Measurements from ENCODE around the gene BST2.
"Not testable (repeated sequence)": the region's sequence is repeated elsewhere in the genome, so short reads cannot be mapped to it uniquely, and the experiment has no call there.

BST2 gene

GRCh38 chr19:17389957-17390664 is 15.3 kb downstream of the BST2 start:
- DNase-seq (ENCODE audit: low spot score), result no peak

GRCh38 chr19:17389288-17389687 is 16.1 kb downstream of the BST2 start:
- DNase-seq (ENCODE audit: low spot score), result no peak

GRCh38 chr19:17385878-17386611 is 19.4 kb downstream of the BST2 start:
- no peak for DNase-seq (ENCODE audit: low spot score)

- no peak for DNase-seq (ENCODE audit: low spot score)
These were observed 24.8 kb downstream of the BST2 start for GRCh38 chr19:17380426-17381138.

GRCh38 chr19:17379221-17379631 is 26.2 kb downstream of the BST2 start:
- no peak for DNase-seq (ENCODE audit: low spot score)

GRCh38 chr19:17378271-17378670 is 27.2 kb downstream of the BST2 start:
- DNase-seq (ENCODE audit: low spot score), result no peak

GRCh38 chr19:17376935-17377600 is 28.4 kb downstream of the BST2 start, which contains the start of gene PLVAP:
Gene PLVAP (minus strand): TSS chr19:17377342. CDS start chr19:17377288, 54 bp downstream.
- no peak for DNase-seq (ENCODE audit: low spot score)

GRCh38 chr19:17370026-17370587 is 35.3 kb downstream of the BST2 start:
- DNase-seq (ENCODE audit: low spot score), result peak; percentile 82

GRCh38 chr19:17365361-17365760 is 40.1 kb downstream of the BST2 start:
- DNase-seq (ENCODE audit: low spot score), result no peak

- not testable (repeated sequence) for DNase-seq (ENCODE audit: low spot score)
These were observed 41.4 kb downstream of the BST2 start for GRCh38 chr19:17363852-17364605.

- no peak for DNase-seq (ENCODE audit: low spot score)
These were observed 45.3 kb downstream of the BST2 start for GRCh38 chr19:17359905-17360800.

GRCh38 chr19:17358395-17358794 is 47.0 kb downstream of the BST2 start:
- DNase-seq (ENCODE audit: low spot score), result no peak

- no peak for DNase-seq (ENCODE audit: low spot score)
These were observed 47.7 kb downstream of the BST2 start for GRCh38 chr19:17357724-17358123.

GRCh38 chr19:17357078-17357666 is 48.3 kb downstream of the BST2 start:
- no peak for DNase-seq (ENCODE audit: low spot score)

GRCh38 chr19:17353386-17353785 is 52.0 kb downstream of the BST2 start:
- no peak for DNase-seq (ENCODE audit: low spot score)
